Parathyroid adenoma (tissue), 2 donors: ENCODE data around the gene YBEY.
"Not testable (repeated sequence)": the region's sequence is repeated elsewhere in the genome, so short reads cannot be mapped to it uniquely, and the experiment has no call there.

Experiments used
- H2AFZ ChIP-seq: fragments of 300-600 bp; sonication (generic); one replicate; pipeline ENCODE4 v1.7.0; 2017; ENCODE audit warnings: antibody characterized with exemption, mild to moderate bottlenecking
- H3K27ac ChIP-seq: fragments of 300-600 bp; sonication (generic); one replicate; pipeline ENCODE4 v1.7.0; 2017
- H3K27me3 ChIP-seq: fragments of 300-600 bp; sonication (generic); one replicate; pipeline ENCODE4 v1.7.0; 2017; ENCODE audit warnings: low read length; ENCODE audit not compliant: control insufficient read depth, insufficient read depth
- H3K36me3 ChIP-seq: fragments of 300-600 bp; sonication (generic); one replicate; pipeline ENCODE4 v1.7.0; 2017; ENCODE audit warnings: low read length; ENCODE audit not compliant: control insufficient read depth, insufficient read depth
- H3K4me1 ChIP-seq: fragments of 300-600 bp; sonication (generic); one replicate; pipeline ENCODE4 v1.7.0; 2017; ENCODE audit warnings: control low read depth
- H3K4me2 ChIP-seq: fragments of 300-600 bp; sonication (generic); one replicate; pipeline ENCODE4 v1.7.0; 2017; ENCODE audit warnings: low read length
- H3K4me3 ChIP-seq: fragments of 300-600 bp; sonication (generic); one replicate; pipeline ENCODE4 v1.7.0; 2017; ENCODE audit warnings: low read depth, low read length
- H3K79me2 ChIP-seq: fragments of 300-600 bp; sonication (generic); one replicate; pipeline ENCODE4 v1.7.0; 2017; ENCODE audit warnings: control low read depth
- H3K9ac ChIP-seq: fragments of 300-600 bp; sonication (generic); one replicate; pipeline ENCODE4 v1.7.0; 2017; ENCODE audit warnings: mild to moderate bottlenecking
- H3K9me3 ChIP-seq: fragments of 300-600 bp; sonication (generic); one replicate; pipeline ENCODE4 v1.7.0; 2017; ENCODE audit warnings: low read length; ENCODE audit not compliant: control insufficient read depth
- TF ChIP-seq, protein P1 (sequence below): fragments of 300-600 bp; sonication (generic); IDR thresholded peaks from one replicate; pipeline ENCODE4 v1.7.0; 2017; ENCODE audit warnings: antibody characterized with exemption, mild to moderate bottlenecking
- donor health status: primary hyperparathyroidism.

YBEY gene, protein sequence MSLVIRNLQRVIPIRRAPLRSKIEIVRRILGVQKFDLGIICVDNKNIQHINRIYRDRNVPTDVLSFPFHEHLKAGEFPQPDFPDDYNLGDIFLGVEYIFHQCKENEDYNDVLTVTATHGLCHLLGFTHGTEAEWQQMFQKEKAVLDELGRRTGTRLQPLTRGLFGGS

DNA sequence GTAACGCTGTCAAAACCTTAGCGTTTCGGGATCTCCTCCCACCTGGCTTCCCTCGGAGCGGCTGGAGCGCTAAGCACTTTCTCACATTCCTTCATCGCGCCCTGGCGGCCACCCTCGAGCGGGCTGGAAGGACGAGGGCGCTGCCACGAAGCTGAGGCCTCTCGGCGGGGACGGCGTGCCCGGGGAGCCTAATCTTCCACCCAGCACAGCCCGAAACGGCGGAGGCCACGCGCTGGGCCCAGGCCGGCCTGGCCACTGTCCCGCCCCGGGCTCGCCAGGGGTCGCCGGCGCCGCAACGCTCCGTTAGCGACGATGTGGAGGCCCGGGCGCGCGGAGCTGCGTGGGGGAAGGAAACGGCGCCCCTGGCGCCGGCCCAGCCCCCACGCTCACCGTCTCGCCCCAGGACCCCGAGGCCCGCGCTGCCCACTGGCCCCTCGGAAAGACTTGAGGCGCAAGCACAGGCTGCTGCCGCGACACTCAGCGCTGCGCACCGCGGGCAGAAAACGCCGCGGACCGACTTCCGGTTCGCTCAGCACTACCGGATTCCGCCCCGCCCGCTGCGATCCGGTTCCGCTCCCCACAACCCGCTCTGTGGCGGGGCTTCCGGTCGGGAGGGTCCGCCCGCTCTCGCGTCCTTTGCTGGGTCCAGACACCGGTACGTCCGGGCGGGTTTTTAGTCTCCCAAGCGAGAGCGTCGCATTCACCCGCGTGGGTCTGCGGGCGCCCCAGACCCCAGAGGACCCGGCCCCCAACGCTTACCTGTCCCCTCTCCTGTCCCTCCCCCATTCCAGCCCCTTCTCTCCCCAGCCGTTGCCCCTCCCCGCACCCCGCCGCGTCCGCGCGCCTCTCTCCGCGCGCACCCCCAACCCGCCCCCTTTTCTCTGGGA lies at the start of gene YBEY:
TSS of gene YBEY (plus strand) at position 582 of the 887 bp plus-strand sequence. CDS start 572 bp downstream, outside the sequence.
- Histone ChIP-seq H3K4me3 (peak within 1 kb of the TSS; percentile 88), H3K27ac (peak within 1 kb of the TSS; percentile 84), H3K9ac (peak within 1 kb of the TSS; percentile 28), H3K36me3 (no peaks in the 10 kb centered on the region), H3K27me3 (no peaks in the 10 kb centered on the region), H3K4me1 (peaks cover 3% of the 10 kb centered on the region), H3K9me3 (no peaks in the 10 kb centered on the region), H3K4me2 (peak within 1 kb of the TSS; percentile 85), H3K79me2 (peaks cover 3% of the 10 kb centered on the region), H2AFZ (peak within 1 kb of the TSS; percentile 82)
- TF ChIP-seq, protein P1, sequence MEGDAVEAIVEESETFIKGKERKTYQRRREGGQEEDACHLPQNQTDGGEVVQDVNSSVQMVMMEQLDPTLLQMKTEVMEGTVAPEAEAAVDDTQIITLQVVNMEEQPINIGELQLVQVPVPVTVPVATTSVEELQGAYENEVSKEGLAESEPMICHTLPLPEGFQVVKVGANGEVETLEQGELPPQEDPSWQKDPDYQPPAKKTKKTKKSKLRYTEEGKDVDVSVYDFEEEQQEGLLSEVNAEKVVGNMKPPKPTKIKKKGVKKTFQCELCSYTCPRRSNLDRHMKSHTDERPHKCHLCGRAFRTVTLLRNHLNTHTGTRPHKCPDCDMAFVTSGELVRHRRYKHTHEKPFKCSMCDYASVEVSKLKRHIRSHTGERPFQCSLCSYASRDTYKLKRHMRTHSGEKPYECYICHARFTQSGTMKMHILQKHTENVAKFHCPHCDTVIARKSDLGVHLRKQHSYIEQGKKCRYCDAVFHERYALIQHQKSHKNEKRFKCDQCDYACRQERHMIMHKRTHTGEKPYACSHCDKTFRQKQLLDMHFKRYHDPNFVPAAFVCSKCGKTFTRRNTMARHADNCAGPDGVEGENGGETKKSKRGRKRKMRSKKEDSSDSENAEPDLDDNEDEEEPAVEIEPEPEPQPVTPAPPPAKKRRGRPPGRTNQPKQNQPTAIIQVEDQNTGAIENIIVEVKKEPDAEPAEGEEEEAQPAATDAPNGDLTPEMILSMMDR, result no peak

DNA sequence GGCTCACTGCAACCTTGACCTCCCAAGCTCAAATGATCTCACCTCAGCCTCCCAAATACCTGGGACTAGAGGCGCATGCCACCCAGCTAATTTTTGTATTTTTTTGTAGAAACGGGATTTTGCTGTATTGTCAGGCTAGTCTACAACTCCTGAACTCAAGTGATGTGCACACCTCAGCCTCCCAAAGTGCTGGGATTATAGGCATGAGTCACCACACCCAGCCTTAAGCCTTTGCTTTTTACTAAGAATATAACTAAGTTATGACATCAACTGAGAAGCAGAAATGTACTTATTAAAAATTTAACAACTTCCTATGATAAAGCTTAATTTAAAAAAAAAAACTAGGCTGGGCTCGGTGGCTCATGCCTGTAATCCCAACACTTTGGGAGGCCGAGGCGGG lies 48.7 kb upstream of the YBEY start:
- Histone ChIP-seq H3K27me3 (no peaks in the 10 kb centered on the region), H2AFZ (no peak overlapping the region), H3K36me3 (no peaks in the 10 kb centered on the region), H3K27ac (no peak overlapping the region), H3K4me1 (no peaks in the 10 kb centered on the region), H3K4me2 (no peak overlapping the region), H3K9me3 (no peaks in the 10 kb centered on the region), H3K9ac (no peak overlapping the region), H3K79me2 (no peaks in the 10 kb centered on the region), H3K4me3 (no peak overlapping the region)
- TF ChIP-seq, protein P1, result no peak

DNA sequence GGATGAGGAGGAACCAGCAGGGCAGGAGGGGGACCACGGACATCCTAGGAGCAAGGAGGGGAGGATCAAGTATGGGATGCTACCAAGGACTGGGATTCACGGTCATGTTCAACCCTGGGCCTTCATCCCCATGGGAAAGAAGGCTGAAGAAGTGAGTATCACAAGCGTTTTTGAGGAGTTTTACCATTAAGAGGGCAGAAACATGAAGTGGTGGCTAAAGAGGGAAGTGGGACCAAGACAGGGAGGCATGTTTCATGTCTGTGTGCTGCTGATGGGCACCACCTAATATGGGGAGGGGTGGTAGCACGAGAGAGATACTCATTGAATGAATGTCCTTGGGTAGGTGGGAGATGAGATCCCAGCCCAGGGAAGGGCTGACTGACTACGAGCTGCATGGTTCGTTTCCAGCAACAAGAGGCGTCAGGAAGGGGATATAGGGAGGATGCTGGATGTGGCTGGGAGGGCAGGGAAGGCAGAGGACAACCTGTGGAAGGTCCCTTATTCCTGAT lies 46.3 kb upstream of the YBEY start:
- Histone ChIP-seq H3K79me2 (no peaks in the 10 kb centered on the region), H3K4me1 (no peaks in the 10 kb centered on the region), H3K36me3 (no peaks in the 10 kb centered on the region), H3K9ac (no peak overlapping the region), H3K27me3 (no peaks in the 10 kb centered on the region), H3K4me3 (no peak overlapping the region), H3K9me3 (no peaks in the 10 kb centered on the region), H3K4me2 (no peak overlapping the region), H2AFZ (no peak overlapping the region), H3K27ac (no peak overlapping the region)
- TF ChIP-seq, protein P1, result no peak

DNA sequence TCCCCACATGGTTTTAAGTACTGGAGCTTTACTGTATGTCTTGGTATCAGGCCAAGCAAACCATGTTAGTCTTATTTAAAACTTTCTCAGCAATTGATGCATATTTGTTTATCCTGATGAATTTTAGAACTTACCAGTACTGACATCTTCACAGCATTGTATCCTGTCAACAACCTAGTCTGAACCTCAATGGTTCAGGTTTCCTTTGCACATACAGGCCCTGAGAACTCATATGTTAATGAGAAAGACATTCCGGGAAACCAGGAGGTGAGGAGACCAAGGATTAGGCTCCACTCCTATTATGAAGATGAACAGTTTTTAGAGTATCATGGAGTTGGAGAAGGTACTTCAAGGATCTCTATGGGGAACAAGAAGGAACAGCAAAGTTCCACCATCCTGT lies 44.6 kb upstream of the YBEY start:
- H3K9me3 ChIP-seq, H3K4me2 ChIP-seq, H3K4me1 ChIP-seq, H3K36me3 ChIP-seq, H2AFZ ChIP-seq, H3K79me2 ChIP-seq, H3K27ac ChIP-seq, H3K27me3 ChIP-seq, H3K4me3 ChIP-seq, H3K9ac ChIP-seq: not testable (repeated sequence)

DNA sequence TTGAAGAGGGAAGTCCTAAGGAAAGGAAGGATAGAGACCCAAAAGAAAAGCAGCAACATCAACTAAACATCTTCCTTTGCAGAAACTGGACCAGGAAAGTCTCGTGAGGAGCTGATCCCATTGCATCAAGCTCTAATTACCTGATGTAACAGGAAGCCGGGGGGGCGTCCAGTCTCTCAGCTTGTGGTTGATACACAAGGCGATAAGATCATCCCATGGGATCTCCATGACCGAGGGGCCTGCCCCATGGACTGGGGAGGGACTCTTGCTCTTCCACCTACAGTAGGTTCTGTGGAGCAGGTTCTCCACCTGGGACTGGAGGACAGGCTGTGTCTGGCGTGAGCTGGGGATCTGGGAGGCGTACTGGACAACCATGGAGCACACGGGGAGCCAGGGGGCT lies 42.8 kb upstream of the YBEY start:
- H3K9me3 ChIP-seq, result no peaks in the 10 kb centered on the region
- H3K27ac ChIP-seq, result no peak overlapping the region
- no peak overlapping the region for H3K4me2 ChIP-seq
- H2AFZ ChIP-seq, result no peak overlapping the region
- no peaks in the 10 kb centered on the region for H3K4me1 ChIP-seq
- H3K79me2 ChIP-seq, result no peaks in the 10 kb centered on the region
- no peak overlapping the region for H3K4me3 ChIP-seq
- H3K9ac ChIP-seq, result no peak overlapping the region
- TF ChIP-seq, protein P1, result no peak
- H3K36me3 ChIP-seq, result no peaks in the 10 kb centered on the region
- H3K27me3 ChIP-seq, result no peaks in the 10 kb centered on the region
